ENCODE results near the gene SGCD.

SGCD gene

DNA sequence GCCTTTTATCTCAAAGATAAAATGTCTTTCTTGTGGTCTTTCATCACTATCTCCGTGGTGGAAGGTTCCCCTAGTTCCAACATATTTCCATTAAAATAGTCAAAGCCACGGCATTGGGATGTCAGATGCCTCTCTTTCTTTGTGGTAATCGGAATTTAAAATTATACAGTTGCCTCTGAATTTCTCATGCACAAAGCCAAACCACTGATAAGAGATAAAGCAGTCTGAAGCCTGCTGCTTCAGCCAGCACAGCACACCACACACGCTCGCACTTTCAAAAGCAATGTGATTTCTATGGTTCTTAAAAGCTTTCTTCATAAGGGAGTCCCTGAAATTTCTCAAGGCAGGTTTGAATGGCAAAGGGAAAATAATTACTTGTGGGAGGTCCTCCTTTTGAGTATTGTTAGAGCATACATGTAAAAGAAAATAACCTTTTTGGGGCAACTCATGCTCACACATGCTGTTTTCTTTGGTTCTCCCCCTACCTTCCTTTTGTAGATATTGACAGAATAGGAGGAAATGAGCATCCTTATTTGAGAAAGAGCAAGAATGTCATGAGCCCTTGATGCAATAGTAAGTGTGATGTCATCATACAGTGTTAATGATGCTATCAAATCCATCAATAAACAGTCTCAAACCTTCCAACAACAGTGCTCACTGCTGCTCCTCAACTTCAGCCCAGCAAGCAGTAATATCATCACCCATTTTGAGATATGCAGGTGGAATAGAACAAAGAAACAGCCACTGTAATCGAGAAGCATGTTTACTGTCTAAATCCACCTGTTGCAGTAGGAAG lies 437.4 kb downstream of the SGCD start:
- no peak overlapping the region for H3K27ac ChIP-seq
- TF ChIP-seq ZFX (IDR thresholded peaks at IDR 0.05), result no peak
- TF ChIP-seq, protein P1, sequence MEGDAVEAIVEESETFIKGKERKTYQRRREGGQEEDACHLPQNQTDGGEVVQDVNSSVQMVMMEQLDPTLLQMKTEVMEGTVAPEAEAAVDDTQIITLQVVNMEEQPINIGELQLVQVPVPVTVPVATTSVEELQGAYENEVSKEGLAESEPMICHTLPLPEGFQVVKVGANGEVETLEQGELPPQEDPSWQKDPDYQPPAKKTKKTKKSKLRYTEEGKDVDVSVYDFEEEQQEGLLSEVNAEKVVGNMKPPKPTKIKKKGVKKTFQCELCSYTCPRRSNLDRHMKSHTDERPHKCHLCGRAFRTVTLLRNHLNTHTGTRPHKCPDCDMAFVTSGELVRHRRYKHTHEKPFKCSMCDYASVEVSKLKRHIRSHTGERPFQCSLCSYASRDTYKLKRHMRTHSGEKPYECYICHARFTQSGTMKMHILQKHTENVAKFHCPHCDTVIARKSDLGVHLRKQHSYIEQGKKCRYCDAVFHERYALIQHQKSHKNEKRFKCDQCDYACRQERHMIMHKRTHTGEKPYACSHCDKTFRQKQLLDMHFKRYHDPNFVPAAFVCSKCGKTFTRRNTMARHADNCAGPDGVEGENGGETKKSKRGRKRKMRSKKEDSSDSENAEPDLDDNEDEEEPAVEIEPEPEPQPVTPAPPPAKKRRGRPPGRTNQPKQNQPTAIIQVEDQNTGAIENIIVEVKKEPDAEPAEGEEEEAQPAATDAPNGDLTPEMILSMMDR (conservative IDR thresholded peaks at IDR 0.05), result no peak

DNA sequence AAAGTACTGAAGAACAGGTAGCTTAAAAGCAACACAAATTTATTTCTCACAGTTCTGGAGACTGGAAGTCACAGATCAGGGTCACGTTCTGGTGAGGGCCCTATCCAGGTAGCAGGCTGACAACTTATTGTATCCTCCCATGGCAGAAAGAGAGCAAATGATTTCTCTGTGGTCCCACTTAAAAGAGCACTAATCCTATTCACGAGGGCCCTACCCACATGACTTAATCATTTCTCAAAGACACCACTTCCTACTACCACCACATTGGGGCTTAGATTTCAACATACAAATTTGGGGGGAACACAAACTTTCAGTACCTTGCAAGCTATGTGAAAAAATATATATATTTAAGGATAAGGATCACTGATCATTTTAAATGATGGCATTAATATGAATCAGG lies 447.3 kb downstream of the SGCD start:
- TF ChIP-seq, protein P1 (conservative IDR thresholded peaks at IDR 0.05), result no peak
- TF ChIP-seq ZFX (IDR thresholded peaks at IDR 0.05), result no peak
- H3K27ac ChIP-seq, result no peak overlapping the region

DNA sequence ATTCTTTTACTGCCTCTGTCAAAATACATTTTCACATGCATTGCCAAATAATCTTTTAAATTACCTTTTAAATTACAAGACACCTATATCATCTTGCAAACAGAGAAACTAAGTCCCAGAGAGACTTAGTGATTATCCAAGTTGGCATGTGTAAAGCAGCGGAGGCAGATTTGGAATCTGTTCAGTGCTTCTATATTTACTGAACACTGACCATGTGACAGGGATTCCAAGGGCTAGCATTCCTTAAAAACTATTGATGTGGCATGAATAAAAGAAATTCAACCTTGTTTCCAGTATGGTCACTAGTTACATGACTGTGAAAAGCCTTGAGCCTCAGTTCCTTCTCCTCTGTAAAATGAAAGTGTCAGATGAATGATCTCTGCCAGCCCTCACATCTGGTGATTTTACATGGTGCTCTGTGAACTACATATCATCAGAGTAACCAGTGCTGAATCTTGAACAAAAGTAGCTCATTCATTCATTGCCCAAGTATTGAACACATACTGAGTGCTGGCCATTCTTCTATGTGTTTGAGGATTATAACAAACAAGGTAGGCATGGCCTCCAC lies 451.3 kb downstream of the SGCD start:
- no peak for TF ChIP-seq ZFX (IDR thresholded peaks at IDR 0.05)
- TF ChIP-seq, protein P1 (conservative IDR thresholded peaks at IDR 0.05), result no peak
- H3K27ac ChIP-seq, result no peak overlapping the region

DNA sequence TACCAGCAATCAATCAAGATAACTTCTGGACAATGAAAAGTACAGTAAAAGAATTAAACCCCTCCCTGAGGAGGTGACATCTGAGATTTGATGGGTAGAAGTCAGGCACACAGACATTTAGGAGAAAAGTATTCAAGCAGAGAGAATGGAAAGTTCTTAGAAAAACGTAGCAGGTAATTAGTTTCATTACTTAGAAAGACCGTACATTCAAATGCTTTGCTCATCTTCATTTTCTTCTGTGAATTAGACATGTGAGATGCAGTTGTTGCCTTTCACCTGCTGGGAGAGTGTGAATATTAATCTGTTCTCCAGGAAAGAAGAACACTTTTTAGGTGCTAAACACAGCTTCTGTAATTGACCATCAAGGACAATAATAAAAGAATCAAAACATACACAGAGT lies 451.8 kb downstream of the SGCD start:
- no peak for TF ChIP-seq ZFX (IDR thresholded peaks at IDR 0.05)
- TF ChIP-seq, protein P1 (conservative IDR thresholded peaks at IDR 0.05), result no peak
- H3K27ac ChIP-seq, result no peak overlapping the region

DNA sequence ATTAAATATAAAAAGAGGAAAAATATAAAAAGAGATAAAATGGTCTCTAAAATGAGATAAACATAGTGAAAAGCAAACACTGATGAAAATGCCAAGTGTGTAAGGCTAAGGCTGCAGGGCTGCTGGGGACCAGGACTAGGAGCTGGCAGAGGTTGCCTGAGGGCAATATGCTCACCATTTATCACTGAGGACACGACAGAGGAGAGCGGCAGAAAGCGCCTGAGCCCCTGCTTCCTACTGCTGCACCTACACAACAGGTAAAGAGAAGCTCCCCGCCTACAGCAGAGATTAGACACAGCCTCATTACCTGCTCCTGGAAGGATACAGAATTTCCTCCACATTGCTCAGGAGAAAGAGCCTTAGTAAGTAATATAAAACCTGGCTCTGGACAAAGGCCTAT lies 452.5 kb downstream of the SGCD start:
- no peak overlapping the region for H3K27ac ChIP-seq
- TF ChIP-seq ZFX (IDR thresholded peaks at IDR 0.05), result no peak

DNA sequence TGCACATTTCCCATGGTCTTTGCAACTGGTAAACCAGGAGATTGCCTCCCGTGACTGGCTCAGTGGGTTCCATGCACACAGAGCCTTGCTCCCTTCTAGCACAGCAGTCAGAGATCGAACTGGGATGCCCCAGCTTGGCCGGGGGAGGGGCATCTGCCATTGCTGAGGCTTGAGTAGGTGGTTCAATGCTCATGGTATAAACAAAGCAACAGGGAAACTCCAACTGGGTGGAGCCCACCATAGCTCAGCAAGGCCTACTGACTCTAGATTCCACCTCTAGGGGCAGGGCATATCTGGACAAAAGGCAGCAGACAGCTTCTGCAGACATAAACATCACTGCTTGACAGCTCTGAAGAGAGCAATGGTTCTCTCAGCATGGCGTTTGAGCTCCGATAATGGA lies 456.1 kb downstream of the SGCD start:
- no peak overlapping the region for H3K27ac ChIP-seq
- TF ChIP-seq, protein P1 (conservative IDR thresholded peaks at IDR 0.05), result no peak
- TF ChIP-seq ZFX (IDR thresholded peaks at IDR 0.05), result no peak

DNA sequence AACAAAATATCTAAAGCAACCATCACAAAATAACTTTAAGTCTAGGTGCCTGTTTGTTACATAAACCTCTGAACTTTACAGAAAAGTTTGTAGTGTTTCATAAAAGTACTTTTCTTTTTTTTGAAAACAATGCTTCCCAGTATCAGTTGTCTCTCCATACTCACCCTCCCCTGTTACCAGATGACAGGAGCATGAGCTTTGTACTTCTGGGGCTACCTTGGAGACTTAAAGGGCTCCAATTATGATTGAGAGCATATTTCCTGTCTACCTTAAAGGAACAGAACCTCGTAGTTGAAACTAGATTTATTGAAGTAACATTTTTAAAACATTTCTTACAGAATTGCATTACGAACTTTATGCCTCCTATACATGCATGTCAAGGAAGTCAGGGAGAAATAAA lies 467.7 kb downstream of the SGCD start:
- TF ChIP-seq ZFX (IDR thresholded peaks at IDR 0.05), result no peak
- TF ChIP-seq, protein P1 (conservative IDR thresholded peaks at IDR 0.05), result no peak
- no peak overlapping the region for H3K27ac ChIP-seq

DNA sequence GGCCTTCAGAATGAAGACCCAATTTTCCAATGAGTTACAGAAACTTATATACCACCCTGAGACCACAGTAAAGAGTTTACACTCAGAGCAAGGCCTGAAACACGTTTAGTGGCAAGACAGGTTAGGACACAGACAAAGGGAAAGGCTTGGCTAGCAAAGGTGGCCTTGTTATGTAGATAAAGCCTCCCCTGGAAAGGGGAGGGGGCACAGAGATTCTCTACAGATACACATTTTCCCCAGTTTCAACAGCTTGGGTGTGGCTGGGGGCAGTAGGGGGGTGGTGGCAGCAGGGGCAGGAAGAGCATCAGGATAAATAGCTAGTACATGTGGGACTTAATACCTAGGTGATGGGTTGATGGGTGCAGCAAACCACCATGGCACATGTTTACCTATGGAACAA lies 471.2 kb downstream of the SGCD start:
- no peak for TF ChIP-seq ZFX (IDR thresholded peaks at IDR 0.05)
- TF ChIP-seq, protein P1 (conservative IDR thresholded peaks at IDR 0.05), result no peak
- H3K27ac ChIP-seq, result no peak overlapping the region

All from C4-2B (cell line).